DMS 273 treated with DMSO at 0.1 percent for 48 hours (cell line): ENCODE data around the gene MCCD1.

Experiments
- DNase-seq: peaks from one replicate; lab custom pipeline; 2025; lab: John Stamatoyannopoulos, UW

The MCCD1 gene

GRCh38 chr6:31513456-31514165, 15.2 kb upstream of the MCCD1 start:
- DNase-seq = no peak

DNA sequence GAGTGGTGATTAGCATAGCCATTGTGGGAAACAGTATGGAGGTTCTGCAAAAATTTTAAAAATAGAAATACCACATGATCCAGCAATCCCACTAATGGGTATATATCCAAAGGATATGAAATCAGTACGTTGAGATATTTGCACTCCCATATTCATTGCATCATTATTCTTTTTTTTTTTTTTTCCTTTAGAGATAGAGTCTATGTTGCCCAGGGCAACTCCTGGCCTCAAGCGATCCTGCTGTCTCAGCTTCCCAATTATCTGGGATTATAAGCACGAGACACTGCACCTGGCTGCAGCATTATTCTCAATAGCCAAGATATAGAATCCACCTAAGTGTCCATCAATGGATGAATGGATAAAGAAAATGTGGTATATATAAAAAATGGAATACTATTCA, 6.9 kb upstream of the MCCD1 start:
- no peak for DNase-seq

DNA sequence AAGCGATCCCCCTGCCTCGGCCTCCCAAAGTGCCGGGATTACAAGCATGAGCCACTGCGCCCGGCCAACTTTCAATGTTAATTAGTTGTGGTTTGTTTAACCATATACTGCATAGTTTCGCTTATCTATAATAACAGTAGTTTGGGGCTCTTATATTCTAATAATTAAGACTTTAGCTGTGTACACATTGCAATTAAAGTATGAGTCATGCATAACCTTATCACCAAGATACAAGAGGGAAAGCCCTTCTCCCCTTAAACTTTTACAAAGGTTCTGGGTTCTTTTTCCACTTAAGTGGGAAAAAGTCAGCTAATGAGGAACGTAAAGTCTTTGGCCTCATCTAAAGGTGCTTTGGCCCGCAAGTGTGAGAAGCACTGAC, 3.2 kb upstream of the MCCD1 start:
- no peak for DNase-seq

GRCh38 chr6:31525932-31526591, 2.7 kb upstream of the MCCD1 start:
- no peak for DNase-seq

DNA sequence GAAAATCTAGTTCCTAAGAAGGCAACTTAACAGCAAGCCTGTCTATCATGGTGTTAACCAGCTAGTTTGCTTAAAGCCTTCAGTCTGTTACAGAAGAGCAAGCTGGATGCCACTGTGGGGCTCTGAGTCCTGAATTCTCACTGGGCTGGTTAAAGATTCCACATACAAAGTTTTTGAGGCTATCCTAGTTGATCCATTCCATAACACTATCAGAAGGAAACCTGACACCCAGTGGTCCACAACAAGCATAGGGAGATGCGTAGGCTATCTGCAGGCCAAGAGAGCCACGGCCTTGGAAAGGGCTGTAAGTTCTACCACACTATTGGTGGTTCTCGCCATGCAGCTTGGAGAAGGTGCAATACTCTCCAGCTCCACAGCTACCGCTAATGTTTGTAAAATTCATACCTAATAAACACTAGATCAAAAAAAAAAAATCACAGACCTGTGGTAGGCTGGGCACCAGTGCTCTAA, 420 bp upstream of the MCCD1 start:
- DNase-seq = peak; percentile 10

GRCh38 chr6:31529329-31530150, 778 bp downstream of the MCCD1 start:
- no peak for DNase-seq

GRCh38 chr6:31530659-31531058, 1.9 kb downstream of the MCCD1 start:
- DNase-seq = no peak

DNA sequence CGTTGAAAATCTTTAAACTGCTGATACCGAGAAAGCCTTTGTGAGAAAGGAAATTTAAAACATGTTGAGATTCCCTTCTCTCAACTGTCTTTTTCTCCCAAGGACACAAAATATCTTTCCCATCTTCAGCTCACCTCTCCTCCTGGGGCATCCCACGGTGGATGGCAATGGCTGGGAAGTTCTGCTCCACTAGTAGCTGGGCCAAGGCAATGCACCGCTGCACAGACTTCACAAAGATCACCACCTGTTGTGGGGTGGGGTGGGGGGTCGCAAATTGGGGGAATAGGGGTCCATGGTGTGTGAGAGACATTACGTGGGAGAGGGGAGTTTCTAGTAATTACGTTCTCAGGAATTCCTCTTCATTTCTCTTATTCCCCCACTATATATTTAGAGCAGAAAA, 2.4 kb downstream of the MCCD1 start:
- no peak for DNase-seq

DNA sequence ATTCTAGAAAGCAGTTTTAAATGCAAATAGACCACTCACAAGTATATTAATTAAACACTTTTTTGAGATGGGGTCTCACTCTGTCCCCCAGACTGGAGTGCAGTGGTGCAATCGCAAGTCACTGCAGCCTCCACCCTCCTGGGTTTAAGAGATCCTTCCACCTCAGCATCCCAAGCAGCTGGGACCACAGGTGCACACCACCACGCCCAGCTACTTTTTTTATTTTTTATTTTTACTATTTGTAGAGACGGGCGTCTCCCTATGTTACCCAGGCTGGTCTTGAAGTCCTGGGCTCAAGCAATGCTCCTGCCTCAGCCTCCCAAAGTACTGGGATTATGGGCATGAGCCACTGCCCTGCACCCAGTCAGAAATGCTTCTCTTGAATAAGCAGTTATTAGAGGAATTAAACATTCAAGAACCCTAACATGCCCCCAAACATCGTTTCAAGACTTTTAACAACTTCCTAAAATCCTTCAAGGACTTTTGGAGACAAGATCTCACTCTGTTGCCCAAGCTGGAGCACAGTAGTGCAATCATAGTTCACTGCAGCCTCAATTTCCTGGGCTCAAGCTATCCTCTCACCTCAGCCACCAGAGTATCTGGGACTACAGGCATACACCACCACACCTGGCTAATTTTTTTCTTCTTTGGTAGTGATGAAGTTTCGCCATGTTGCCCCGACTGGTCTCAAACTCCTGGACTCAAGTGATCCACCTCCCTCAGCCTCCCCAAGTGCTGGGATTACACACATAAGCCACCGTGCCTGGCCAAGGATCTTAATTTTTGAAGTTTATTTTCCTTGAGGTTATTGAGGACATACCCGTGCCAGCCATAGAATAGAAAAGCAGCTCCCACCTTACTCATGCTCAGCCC, 3.2 kb downstream of the MCCD1 start:
- DNase-seq = no peak

GRCh38 chr6:31532644-31533454, 4.1 kb downstream of the MCCD1 start:
- DNase-seq = no peak

- no peak for DNase-seq
Observed at GRCh38 chr6:31533455-31533841, 4.7 kb downstream of the MCCD1 start.

DNA sequence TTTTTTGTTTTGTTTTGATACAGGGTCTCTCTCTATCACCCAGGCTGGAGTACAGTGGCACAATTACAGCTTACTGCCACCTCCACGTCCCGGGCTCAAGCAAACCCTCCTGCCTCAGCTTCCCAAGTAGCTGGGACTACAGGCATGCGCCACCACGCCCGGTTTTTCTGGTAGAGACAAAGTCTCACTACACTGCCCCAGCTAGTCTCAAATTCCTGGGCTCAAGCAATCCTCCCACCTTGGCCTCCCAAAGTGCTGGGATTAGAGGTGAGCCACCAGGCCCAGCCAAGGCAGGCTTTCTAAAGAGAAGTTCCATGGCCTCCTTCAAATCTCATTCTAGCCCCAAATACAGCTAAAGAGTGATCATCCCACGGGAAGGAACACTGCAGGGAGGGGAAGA, 5.2 kb downstream of the MCCD1 start:
- no peak for DNase-seq

GRCh38 chr6:31534521-31535040, 5.8 kb downstream of the MCCD1 start:
- DNase-seq = no peak

- no peak for DNase-seq
Observed at GRCh38 chr6:31535538-31536324, 7.0 kb downstream of the MCCD1 start.

- DNase-seq = no peak
Observed at GRCh38 chr6:31538805-31539400, 10.1 kb downstream of the MCCD1 start.

- no peak for DNase-seq
Observed at GRCh38 chr6:31540640-31541039, 11.9 kb downstream of the MCCD1 start.

DNA sequence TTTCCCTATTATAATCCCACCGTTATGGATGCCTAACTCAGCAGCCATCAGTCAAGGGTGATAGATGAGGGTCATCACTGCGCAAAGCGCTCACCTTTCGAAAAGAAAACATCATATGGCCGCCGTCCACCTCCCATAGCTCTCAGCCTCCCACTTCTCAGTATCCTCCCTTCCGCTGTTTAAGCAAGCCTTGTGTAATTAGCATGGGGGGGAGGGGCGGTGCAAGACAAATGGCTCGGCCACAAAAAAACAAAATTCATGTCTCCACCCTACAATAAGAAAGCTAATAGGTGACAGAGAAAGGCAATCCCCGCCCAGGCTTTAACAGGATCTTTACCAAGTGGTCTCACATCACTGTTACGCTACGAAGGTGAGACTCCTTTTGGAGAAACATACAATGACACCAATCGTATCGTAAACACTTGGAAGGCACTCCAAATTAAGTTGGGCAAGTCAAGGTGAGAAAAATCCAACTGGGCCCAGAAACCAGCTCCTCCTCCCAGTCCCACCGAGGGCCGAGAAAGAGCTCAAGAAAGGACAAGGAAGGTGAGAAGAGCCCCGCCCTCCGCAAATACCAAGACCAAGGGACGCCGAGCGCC, 12.4 kb downstream of the MCCD1 start:
- DNase-seq = peak; percentile 8

DNA sequence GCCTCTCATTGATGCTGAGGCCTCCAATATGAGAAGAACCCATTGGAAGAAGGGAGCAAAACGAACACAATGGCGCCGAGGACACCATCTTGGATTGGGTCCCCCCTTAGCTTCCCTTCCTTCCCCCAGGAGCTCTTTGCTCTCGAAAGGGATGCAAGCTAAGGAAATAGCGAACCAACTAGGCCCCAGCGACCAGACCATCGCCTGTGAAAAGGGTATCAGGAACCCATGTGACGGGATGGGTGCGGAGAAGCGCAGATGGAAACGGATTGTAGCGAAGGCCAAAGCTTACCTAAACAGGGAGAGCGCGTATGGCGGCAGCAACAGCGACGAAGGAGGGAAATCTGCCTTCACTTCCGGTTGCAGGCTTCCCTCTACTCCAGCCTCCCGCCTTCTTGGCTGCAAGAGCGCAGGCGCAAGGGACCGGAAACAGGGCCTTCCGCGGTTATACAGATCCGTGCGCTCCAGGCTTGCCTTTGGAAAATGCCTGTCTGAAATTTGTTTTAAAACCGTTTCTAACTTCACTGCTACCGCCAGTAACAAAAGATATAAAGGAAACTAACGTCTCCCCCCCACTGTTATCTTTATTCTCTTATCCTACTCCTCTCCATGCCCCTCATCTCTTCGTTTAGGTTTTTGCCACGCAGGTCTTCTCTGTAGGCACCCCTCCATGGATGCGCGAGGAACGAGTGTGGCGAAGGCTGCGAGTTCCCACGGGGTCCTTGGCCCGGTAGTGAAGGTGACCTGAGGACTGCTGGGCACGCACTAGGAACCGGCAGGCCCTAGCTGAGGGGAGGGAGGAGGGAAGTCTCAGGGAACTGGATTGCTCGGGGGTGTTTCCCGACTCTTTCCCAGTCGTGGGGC, 13.1 kb downstream of the MCCD1 start, which contains the start of gene DDX39B:
DDX39B (minus strand) TSS at position 346 of the 864 bp plus-strand sequence. CDS start 1,471 bp downstream, outside the sequence.
- peak; percentile 89 for DNase-seq
